ENCODE data around the gene NRAS.

DNA sequence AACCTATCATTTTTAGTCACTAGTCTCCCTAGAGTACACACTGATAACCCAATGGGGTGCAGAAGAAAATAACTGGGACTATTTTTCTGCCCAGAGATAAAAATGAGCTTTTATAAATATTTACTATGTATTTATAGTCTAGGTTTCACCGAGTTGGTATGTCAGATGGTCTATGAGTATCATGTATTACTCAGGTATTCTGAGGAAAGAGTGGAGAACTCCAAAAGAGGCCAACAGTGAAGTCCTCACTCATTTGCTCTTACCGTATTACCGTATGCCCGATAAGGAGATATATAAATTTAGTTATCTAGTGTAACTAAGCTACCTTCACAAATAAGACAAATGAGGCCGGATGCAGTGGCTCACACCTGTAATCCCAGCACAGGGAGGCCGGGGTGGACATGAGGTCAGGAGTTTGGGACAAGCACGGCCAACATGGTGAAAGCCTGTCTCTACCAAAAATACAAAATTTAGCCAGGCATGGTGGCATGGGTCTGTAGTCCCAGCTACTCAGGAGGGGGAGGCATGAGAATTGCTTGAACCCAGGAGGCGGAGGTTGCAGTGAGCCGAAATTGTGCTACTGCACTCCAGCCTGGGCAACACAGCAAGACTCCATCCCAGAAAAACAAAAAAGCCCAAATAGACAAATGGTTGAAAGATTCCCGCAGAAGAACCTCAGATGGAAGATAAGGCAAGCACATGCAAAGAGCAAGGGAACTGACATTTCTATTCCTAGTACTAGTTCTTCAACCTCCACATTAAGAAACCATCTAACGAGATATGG, 25.6 kb upstream of the NRAS start:
- TF ChIP-seq, protein P1, sequence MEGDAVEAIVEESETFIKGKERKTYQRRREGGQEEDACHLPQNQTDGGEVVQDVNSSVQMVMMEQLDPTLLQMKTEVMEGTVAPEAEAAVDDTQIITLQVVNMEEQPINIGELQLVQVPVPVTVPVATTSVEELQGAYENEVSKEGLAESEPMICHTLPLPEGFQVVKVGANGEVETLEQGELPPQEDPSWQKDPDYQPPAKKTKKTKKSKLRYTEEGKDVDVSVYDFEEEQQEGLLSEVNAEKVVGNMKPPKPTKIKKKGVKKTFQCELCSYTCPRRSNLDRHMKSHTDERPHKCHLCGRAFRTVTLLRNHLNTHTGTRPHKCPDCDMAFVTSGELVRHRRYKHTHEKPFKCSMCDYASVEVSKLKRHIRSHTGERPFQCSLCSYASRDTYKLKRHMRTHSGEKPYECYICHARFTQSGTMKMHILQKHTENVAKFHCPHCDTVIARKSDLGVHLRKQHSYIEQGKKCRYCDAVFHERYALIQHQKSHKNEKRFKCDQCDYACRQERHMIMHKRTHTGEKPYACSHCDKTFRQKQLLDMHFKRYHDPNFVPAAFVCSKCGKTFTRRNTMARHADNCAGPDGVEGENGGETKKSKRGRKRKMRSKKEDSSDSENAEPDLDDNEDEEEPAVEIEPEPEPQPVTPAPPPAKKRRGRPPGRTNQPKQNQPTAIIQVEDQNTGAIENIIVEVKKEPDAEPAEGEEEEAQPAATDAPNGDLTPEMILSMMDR (IDR thresholded peaks at IDR 0.05), result no peak
- TF ChIP-seq EP300 (IDR thresholded peaks at IDR 0.05; ENCODE audit: borderline replicate concordance in 1 of 2, low read depth in 1 of 2, low read length in 1 of 2) (no peak), MEF2A (IDR thresholded peaks at IDR 0.05; ENCODE audit: borderline replicate concordance, low read depth) (no peak), ZBTB33 (IDR thresholded peaks at IDR 0.05; ENCODE audit: borderline replicate concordance, low read depth) (no peak), RCOR1 (IDR thresholded peaks at IDR 0.05; ENCODE audit: low read length) (no peak)
- TF ChIP-seq, protein P2, sequence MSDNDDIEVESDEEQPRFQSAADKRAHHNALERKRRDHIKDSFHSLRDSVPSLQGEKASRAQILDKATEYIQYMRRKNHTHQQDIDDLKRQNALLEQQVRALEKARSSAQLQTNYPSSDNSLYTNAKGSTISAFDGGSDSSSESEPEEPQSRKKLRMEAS (IDR thresholded peaks at IDR 0.05; ENCODE audit: low read depth), result no peak

Data from SK-N-SH (cell line).